SIG-M5 (cell line): ENCODE measurements around the gene PILRA.
"Not testable (repeated sequence)": the region's sequence is repeated elsewhere in the genome, so short reads cannot be mapped to it uniquely, and the experiment has no call there.

Experiments used
- DNase-seq: peaks from one replicate; lab custom pipeline; 2025; lab: John Stamatoyannopoulos, UW

The PILRA gene

GRCh38 chr7:100373261-100373831 lies at the start of gene PILRA:
Gene PILRA, plus strand, starts transcription at chr7:100373487. Its CDS starts 170 bp downstream, at chr7:100373657.
- no peak for DNase-seq

- not testable (repeated sequence) for DNase-seq
Observed at GRCh38 chr7:100324194-100324593, 49.1 kb upstream of the PILRA start.

- not testable (repeated sequence) for DNase-seq
Observed at GRCh38 chr7:100325671-100326070, 47.6 kb upstream of the PILRA start.

DNA sequence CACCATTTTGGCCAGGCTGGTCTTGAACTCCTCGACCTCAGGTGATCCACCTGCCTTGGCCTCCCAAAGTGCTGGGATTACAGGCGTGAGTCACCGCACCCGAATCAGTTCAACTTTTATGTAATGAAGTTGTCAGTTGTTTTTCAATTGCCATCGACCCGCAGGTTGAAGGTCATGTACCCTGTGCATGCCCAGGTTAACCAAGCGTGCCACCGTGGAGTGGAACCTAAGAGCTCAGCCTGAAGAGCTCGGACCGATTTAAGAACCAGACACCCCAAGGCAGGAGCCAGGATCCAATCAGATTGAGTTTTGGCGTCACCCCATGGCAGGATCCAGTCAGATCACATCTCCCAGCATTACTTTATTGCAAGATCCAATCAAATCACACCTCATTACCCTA lies 46.4 kb upstream of the PILRA start:
- not testable (repeated sequence) for DNase-seq

GRCh38 chr7:100335566-100336466 lies 37.5 kb upstream of the PILRA start:
- peak; percentile 58 for DNase-seq

DNA sequence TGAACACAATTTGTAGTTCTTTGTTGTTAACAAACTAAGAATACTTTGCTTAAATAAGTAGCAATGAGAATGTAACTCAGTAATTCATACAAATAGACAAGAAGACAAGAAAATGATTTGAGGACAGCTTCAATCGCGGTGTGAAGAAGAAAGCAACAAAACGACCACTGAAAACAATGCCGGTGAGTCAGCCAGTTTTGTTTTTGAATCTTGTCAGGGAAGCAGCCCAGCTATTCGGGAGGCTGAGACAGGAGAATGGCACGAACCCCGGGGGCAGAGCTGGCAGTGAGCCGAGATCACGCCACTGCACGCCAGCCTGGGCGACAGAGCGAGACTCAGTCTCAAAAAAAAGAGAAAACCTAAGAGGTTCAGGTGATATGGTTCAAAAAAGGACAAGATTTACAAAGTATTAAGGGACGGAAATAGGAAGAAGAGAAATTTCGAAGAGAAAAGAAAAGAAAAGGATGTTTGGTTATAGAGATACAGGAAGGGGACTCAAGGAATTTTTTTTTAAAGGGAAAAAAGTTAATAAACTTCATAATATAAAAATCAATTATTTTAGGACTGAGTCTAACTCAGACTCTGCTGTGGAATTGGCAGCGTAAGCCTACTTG lies 35.1 kb upstream of the PILRA start:
- not testable (repeated sequence) for DNase-seq

DNA sequence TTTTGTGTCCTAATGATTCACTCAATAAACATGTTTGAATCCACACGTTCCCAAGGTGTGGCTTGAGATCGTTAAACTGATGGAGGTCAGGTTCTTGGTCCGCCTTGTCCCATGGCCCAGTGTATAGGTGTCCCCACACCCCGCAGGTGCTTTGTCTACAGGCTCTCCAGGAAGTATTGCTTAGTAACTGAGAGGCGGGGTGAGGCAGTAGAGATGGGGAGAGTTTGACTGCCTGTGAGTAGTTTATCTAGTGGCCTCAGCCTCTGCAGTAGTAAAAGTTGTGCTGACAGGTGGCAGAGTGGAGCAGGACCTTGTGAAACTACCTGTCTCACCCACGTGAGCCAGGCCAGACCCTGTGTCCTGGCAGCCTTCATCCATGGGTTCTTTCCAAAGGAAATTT lies 32.0 kb upstream of the PILRA start:
- not testable (repeated sequence) for DNase-seq

GRCh38 chr7:100342765-100343164 lies 30.5 kb upstream of the PILRA start:
- DNase-seq = no peak

DNA sequence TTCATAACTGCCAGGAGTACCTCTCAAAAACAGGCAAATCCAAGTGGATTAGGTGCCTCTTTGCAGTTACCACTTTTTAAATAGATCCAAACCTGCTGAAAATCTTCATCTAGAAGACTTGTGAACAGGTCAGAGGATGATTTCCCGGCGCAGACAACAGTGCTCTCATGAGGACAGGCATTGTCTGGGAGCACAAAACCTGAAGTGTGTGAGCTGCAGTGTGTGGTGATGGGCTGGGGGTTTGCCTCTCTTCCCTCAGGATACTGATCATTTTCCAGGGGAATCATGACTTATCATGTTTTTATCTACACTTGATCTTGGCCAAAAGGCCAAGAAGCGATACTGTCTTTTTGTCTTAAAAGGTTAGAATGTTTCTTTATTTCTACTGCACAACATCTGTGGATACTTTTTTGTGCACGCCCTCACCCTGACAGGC lies 29.1 kb upstream of the PILRA start:
- not testable (repeated sequence) for DNase-seq

GRCh38 chr7:100344560-100345287 lies 28.6 kb upstream of the PILRA start:
- not testable (repeated sequence) for DNase-seq

DNA sequence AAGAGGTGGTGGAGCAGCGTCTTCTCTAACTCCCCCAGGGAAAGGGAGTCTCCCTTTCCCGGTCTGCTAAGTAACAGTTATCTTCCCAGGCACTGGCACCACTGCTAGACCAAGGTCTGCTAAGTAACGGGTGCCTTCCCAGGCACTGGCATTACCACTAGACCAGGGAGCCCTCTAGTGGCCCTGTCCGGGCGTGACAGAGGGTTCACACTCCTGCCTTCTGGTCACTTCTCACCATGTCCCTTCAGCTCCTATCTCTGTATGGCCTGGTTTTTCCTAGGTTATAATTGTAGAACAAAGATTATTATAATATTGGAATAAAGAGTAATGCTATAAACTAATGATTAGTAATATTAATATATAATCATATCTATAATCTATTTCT lies 28.0 kb upstream of the PILRA start:
- not testable (repeated sequence) for DNase-seq

DNA sequence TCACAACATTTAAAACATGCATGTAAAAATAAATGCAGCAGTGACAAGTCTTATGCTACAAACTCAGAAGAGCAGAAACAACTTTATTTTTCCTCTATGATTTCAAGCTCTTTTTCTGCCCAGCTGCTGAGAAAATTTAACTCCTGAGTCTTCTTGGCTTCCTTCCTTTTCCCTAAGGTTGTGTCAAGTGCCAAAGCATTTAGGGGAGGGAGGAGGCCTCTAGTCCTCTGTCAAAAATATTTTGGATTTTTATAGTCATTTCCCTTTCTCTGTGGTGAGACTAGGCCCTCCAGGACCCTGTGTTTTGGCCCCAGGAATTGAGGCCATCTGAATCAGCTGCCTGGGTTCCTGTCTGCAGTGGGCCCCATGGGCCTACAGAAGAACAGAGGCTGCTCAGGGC lies 26.4 kb upstream of the PILRA start:
- no peak for DNase-seq

DNA sequence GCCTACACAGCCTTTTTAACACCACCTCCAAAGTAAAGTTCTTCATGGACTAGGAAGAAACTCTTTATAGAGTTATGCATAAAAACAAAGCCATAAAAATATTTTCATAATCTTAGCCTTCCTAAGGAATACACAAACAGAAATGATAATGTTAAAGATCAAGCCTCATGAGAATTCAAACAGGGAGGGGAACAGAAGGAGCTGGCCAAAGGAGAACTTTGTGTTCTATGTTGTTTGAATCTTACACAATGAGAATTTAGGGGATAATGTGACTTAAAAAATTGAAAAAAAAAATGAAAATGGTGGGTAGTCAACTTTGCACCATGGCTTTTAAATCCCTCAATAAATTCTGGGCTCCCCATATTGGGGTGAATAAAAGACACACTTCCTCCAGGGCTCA lies 24.5 kb upstream of the PILRA start:
- DNase-seq = no peak

GRCh38 chr7:100349757-100350156 lies 23.5 kb upstream of the PILRA start:
- DNase-seq = no peak

GRCh38 chr7:100351657-100352058 lies 21.6 kb upstream of the PILRA start:
- no peak for DNase-seq

- not testable (repeated sequence) for DNase-seq
Observed at GRCh38 chr7:100352230-100352781, 21.0 kb upstream of the PILRA start.

GRCh38 chr7:100352984-100353684 lies 20.2 kb upstream of the PILRA start:
- no peak for DNase-seq

- DNase-seq = no peak
Observed at GRCh38 chr7:100353685-100354330, 19.5 kb upstream of the PILRA start.

DNA sequence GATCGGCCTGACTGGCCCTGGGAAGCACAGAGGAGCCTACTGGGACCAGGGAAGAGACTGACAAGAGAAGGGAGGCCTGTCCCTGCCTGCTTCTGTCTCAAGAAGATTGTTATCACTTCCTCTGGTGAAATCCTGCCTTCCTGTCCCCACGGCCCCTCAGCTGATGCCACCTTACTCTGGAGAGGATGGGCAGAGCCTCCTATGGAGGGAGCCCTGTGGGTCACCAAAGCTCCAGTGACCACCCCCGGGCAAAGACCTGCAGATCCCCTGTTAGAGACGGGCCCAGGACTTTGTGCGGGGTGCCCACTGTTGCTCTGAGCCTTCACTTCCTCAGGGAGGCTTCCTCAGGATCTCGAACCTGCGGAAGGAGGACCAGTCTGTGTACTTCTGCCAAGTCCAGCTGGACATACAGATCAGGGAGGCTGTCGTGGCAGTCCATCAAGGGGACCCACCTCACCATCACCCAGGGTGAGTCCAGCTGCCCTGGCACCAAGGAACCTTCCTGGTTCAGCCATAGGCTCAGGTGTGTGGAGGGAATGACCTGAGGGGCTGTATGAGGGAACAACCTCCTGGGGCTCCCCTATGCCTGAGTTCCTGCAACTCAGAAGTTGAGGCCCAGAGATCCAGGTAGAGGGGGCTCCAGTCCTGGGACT lies 16.7 kb upstream of the PILRA start:
- DNase-seq = no peak

GRCh38 chr7:100357131-100357561 lies 16.1 kb upstream of the PILRA start:
- DNase-seq = no peak
